Measurements from ENCODE around the gene SEC14L2.

DNA sequence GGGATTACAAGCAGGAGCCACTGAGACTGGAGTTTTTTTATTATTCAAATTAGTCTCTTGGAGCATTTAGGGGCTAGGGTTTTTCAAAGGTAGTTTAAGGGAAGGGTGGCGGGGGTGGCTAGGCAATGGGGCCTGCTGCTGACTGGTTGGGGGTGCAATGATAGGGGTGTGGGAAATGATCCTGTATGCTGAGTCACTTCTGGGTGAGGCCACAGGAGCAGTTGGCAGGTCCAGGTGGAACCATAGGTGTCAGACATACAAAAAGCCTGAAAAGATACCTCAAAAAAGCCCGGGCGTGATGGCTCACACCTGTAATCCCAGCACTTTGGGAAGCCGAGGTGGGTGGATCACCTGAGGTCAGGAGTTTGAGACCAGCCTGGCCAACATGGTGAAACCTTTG, 42.4 kb downstream of the SEC14L2 start:
- TF ChIP-seq, protein P1, sequence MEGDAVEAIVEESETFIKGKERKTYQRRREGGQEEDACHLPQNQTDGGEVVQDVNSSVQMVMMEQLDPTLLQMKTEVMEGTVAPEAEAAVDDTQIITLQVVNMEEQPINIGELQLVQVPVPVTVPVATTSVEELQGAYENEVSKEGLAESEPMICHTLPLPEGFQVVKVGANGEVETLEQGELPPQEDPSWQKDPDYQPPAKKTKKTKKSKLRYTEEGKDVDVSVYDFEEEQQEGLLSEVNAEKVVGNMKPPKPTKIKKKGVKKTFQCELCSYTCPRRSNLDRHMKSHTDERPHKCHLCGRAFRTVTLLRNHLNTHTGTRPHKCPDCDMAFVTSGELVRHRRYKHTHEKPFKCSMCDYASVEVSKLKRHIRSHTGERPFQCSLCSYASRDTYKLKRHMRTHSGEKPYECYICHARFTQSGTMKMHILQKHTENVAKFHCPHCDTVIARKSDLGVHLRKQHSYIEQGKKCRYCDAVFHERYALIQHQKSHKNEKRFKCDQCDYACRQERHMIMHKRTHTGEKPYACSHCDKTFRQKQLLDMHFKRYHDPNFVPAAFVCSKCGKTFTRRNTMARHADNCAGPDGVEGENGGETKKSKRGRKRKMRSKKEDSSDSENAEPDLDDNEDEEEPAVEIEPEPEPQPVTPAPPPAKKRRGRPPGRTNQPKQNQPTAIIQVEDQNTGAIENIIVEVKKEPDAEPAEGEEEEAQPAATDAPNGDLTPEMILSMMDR (IDR thresholded peaks at IDR 0.05) = no peak
- no peak for TF ChIP-seq EZH2phosphoT487 (IDR thresholded peaks at IDR 0.05)
